Activated CD4-positive, alpha-beta memory T cell treated with anti-CD3 and anti-CD28 coated beads for 36 hours (primary cell): ENCODE results near the gene KRTAP13-2. TPM values are rescaled to one million over a fixed set of nuclear protein-coding genes. Genes with fewer than 3 reads are reported as not detected.

Source experiments
- CTCF ChIA-PET: fragments of 350-600 bp; sonication (Branson Sonifier 250); formaldehyde crosslinking; loops from one replicate; lab custom pipeline; 2021; ENCODE audit warnings: antibody characterized with exemption, inconsistent platforms; lab: Charles Lee
- POLR2A ChIA-PET: fragments of 350-600 bp; sonication (Branson Sonifier 250); formaldehyde crosslinking; loops from one replicate; lab custom pipeline; 2021; ENCODE audit warnings: antibody characterized with exemption; lab: Charles Lee
- DNase-seq: peaks from one replicate; pipeline ENCODE4 v3.0.0-alpha.2; 2020
- H3K27ac Mint-ChIP-seq: one replicate; pipeline ENCODE4 v1.8.0; 2021; ENCODE audit warnings: mixed read lengths
- H3K27me3 Mint-ChIP-seq: one replicate; pipeline ENCODE4 v1.8.0; 2021; ENCODE audit warnings: mixed read lengths
- H3K36me3 Mint-ChIP-seq: one replicate; pipeline ENCODE4 v1.8.0; 2021; ENCODE audit warnings: mixed read lengths
- H3K4me1 Mint-ChIP-seq: one replicate; pipeline ENCODE4 v1.8.0; 2021; ENCODE audit warnings: low read depth, mixed read lengths
- H3K4me3 Mint-ChIP-seq: one replicate; pipeline ENCODE4 v1.8.0; 2021; ENCODE audit warnings: mild to moderate bottlenecking, mixed read lengths
- H3K9me3 Mint-ChIP-seq: one replicate; pipeline ENCODE4 v1.8.0; 2021; ENCODE audit warnings: mixed read lengths
- intact Hi-C: fragments of 100-400 bp; cut with micrococcal nuclease; formaldehyde crosslinking; loops from one replicate; pipeline ENCODE4 v1.15.1; 2023
- total RNA-seq, 2 experiments: library from RNA; stranded (reverse); gene quantifications; one replicate each; pipeline ENCODE4 v1.2.3, GENCODE V29; 2021

Gene KRTAP13-2
- total RNA-seq, 2 experiments from 2014 or later, result not detected

GRCh38 chr21:30345014-30345413, 27.1 kb downstream of the KRTAP13-2 start:
- intact Hi-C loops, result no loop called here
- CTCF ChIA-PET, result interaction anchor here (1.1 kb wide), 1 partner anchor 89 kb away, joined by 3 read pairs; no protein-coding TSS in a partner anchor
- Mint-ChIP-seq H3K27ac (no peak overlapping the region), H3K4me3 (no peak overlapping the region), H3K4me1 (no peaks in the 10 kb centered on the region), H3K27me3 (peaks cover 3% of the 10 kb centered on the region), H3K36me3 (no peaks in the 10 kb centered on the region), H3K9me3 (no peaks in the 10 kb centered on the region)
- POLR2A ChIA-PET, result interaction anchor here (0.6 kb wide), 1 partner anchor 63 kb away, joined by 3 read pairs; no protein-coding TSS in a partner anchor
- no peak for DNase-seq

- no peak overlapping the region for H3K27ac Mint-ChIP-seq
- H3K4me1 Mint-ChIP-seq, result no peaks in the 10 kb centered on the region
- H3K9me3 Mint-ChIP-seq, result no peaks in the 10 kb centered on the region
- peak; percentile 37 for DNase-seq
- CTCF ChIA-PET, result interaction anchor here (0.6 to 2.6 kb wide), 5 partner anchors 10 to 190 kb away, joined by 3 to 6 read pairs (median 5); no protein-coding TSS in a partner anchor
- no peak overlapping the region for H3K4me3 Mint-ChIP-seq
- intact Hi-C loops, result loop anchor here (1.0 to 2.0 kb wide), 2 partner anchors 68 to 745 kb away; no protein-coding TSS in a partner anchor
- no peaks in the 10 kb centered on the region for H3K36me3 Mint-ChIP-seq
- peaks cover 3% of the 10 kb centered on the region for H3K27me3 Mint-ChIP-seq
- POLR2A ChIA-PET, result no interaction called here
Observed at GRCh38 chr21:30340714-30341573, 31.1 kb downstream of the KRTAP13-2 start.

- Mint-ChIP-seq H3K4me3 (no peak overlapping the region), H3K4me1 (no peaks in the 10 kb centered on the region), H3K36me3 (no peaks in the 10 kb centered on the region), H3K9me3 (no peaks in the 10 kb centered on the region), H3K27ac (no peak overlapping the region), H3K27me3 (peaks cover 1% of the 10 kb centered on the region)
- no peak for DNase-seq
- ChIA-PET POLR2A (no interaction called here), CTCF (no interaction called here)
- intact Hi-C loops, result no loop called here
Observed at GRCh38 chr21:30338717-30339116, 33.4 kb downstream of the KRTAP13-2 start.

- POLR2A ChIA-PET, result interaction anchor here (0.6 kb wide), 2 partner anchors 123 to 936 kb away, joined by 5 to 6 read pairs; no protein-coding TSS in a partner anchor
- intact Hi-C loops, result no loop called here
- H3K27me3 Mint-ChIP-seq, result peaks cover 1% of the 10 kb centered on the region
Observed at GRCh38 chr21:30337772-30338171, 34.3 kb downstream of the KRTAP13-2 start.

GRCh38 chr21:30337276-30337744, 34.8 kb downstream of the KRTAP13-2 start, which contains the start of gene KRTAP27-1:
Gene KRTAP27-1 (minus strand): TSS chr21:30337694. CDS start chr21:30337668, 26 bp downstream.
- peaks cover 1% of the 10 kb centered on the region for H3K27me3 Mint-ChIP-seq
- H3K9me3 Mint-ChIP-seq, result no peaks in the 10 kb centered on the region
- H3K27ac Mint-ChIP-seq, result no peak within 1 kb of the TSS
- no peak for DNase-seq
- H3K36me3 Mint-ChIP-seq, result no peaks in the 10 kb centered on the region
- intact Hi-C loops, result no loop called here
- no peak within 1 kb of the TSS for H3K4me3 Mint-ChIP-seq
- no peaks in the 10 kb centered on the region for H3K4me1 Mint-ChIP-seq
- CTCF ChIA-PET, result interaction anchor here (0.6 kb wide), 1 partner anchor 455 kb away, joined by 4 read pairs; no protein-coding TSS in a partner anchor
- POLR2A ChIA-PET, result interaction anchor here (0.6 kb wide), 2 partner anchors 122 to 936 kb away, joined by 5 to 6 read pairs; no protein-coding TSS in a partner anchor

More at GRCh38 chr21:30337772-30338171, 34.3 kb downstream of the KRTAP13-2 start:
- CTCF ChIA-PET, result interaction anchor here (0.6 kb wide), 1 partner anchor 454 kb away, joined by 4 read pairs; no protein-coding TSS in a partner anchor
- no peak for DNase-seq
- H3K4me3 Mint-ChIP-seq, result no peak overlapping the region
- no peaks in the 10 kb centered on the region for H3K36me3 Mint-ChIP-seq
- H3K27ac Mint-ChIP-seq, result no peak overlapping the region
- H3K9me3 Mint-ChIP-seq, result no peaks in the 10 kb centered on the region
- H3K4me1 Mint-ChIP-seq, result no peaks in the 10 kb centered on the region

- ChIA-PET POLR2A (no interaction called here), CTCF (no interaction called here)
- Mint-ChIP-seq H3K27ac (no peak overlapping the region), H3K36me3 (no peaks in the 10 kb centered on the region), H3K4me3 (no peak overlapping the region), H3K9me3 (no peaks in the 10 kb centered on the region), H3K27me3 (peaks cover 1% of the 10 kb centered on the region), H3K4me1 (no peaks in the 10 kb centered on the region)
- intact Hi-C loops, result no loop called here
- DNase-seq, result no peak
Observed at GRCh38 chr21:30336596-30336995, 35.5 kb downstream of the KRTAP13-2 start.

GRCh38 chr21:30333736-30334135, 38.3 kb downstream of the KRTAP13-2 start:
- Mint-ChIP-seq H3K27ac (no peak overlapping the region), H3K36me3 (no peaks in the 10 kb centered on the region)

GRCh38 chr21:30332681-30333080, 39.4 kb downstream of the KRTAP13-2 start:
- Mint-ChIP-seq H3K27me3 (no peaks in the 10 kb centered on the region), H3K36me3 (no peaks in the 10 kb centered on the region), H3K27ac (no peak overlapping the region), H3K4me3 (no peak overlapping the region), H3K4me1 (no peaks in the 10 kb centered on the region), H3K9me3 (no peaks in the 10 kb centered on the region)
- DNase-seq, result no peak
- intact Hi-C loops, result no loop called here
- CTCF ChIA-PET, result no interaction called here
- POLR2A ChIA-PET, result no interaction called here

More at GRCh38 chr21:30333736-30334135, 38.3 kb downstream of the KRTAP13-2 start:
- no peak for DNase-seq
- Mint-ChIP-seq H3K9me3 (no peaks in the 10 kb centered on the region), H3K4me3 (no peak overlapping the region), H3K27me3 (no peaks in the 10 kb centered on the region), H3K4me1 (no peaks in the 10 kb centered on the region)
- CTCF ChIA-PET, result no interaction called here
- POLR2A ChIA-PET, result no interaction called here
- intact Hi-C loops, result no loop called here

- CTCF ChIA-PET, result no interaction called here
- H3K4me3 Mint-ChIP-seq, result no peak overlapping the region
- no peaks in the 10 kb centered on the region for H3K36me3 Mint-ChIP-seq
- intact Hi-C loops, result no loop called here
- H3K27ac Mint-ChIP-seq, result no peak overlapping the region
- peaks cover 12% of the 10 kb centered on the region for H3K9me3 Mint-ChIP-seq
- H3K27me3 Mint-ChIP-seq, result no peaks in the 10 kb centered on the region
- H3K4me1 Mint-ChIP-seq, result no peaks in the 10 kb centered on the region
- POLR2A ChIA-PET, result no interaction called here
- DNase-seq, result no peak
Observed at GRCh38 chr21:30329203-30329875, 42.7 kb downstream of the KRTAP13-2 start.

GRCh38 chr21:30326390-30326789, 45.7 kb downstream of the KRTAP13-2 start:
- Mint-ChIP-seq H3K9me3 (peaks cover 12% of the 10 kb centered on the region), H3K36me3 (no peaks in the 10 kb centered on the region), H3K4me1 (no peaks in the 10 kb centered on the region), H3K27ac (no peak overlapping the region), H3K27me3 (no peaks in the 10 kb centered on the region), H3K4me3 (no peak overlapping the region)
- ChIA-PET CTCF (interaction anchor here (0.6 to 0.7 kb wide), 2 partner anchors 125 to 649 kb away, joined by 3 read pairs; no protein-coding TSS in a partner anchor), POLR2A (no interaction called here)
- no peak for DNase-seq
- intact Hi-C loops, result no loop called here
